IPS-15b (cell line): Measurements from ENCODE around the gene QRICH1.

Experiments
- H3K27me3 ChIP-seq: one replicate; pipeline ENCODE4 v1.6.1; 2013; ENCODE audit warnings: low read length; ENCODE audit not compliant: control insufficient read depth, insufficient read depth
- H3K36me3 ChIP-seq: one replicate; pipeline ENCODE4 v1.6.1; 2013; ENCODE audit warnings: low read length; ENCODE audit not compliant: control insufficient read depth, insufficient read depth
- H3K4me1 ChIP-seq: one replicate; pipeline ENCODE4 v1.6.1; 2013; ENCODE audit warnings: mild to moderate bottlenecking, low read length; ENCODE audit not compliant: control insufficient read depth, insufficient read depth
- H3K4me3 ChIP-seq: one replicate; pipeline ENCODE4 v1.5.1; 2013; ENCODE audit warnings: low read depth, low read length
- H3K9ac ChIP-seq: one replicate; pipeline ENCODE4 v1.6.1; 2013; ENCODE audit warnings: low read depth, mild to moderate bottlenecking, low read length
- H3K9me3 ChIP-seq: one replicate; pipeline ENCODE4 v1.6.1; 2013; ENCODE audit warnings: mild to moderate bottlenecking, low read length; ENCODE audit not compliant: control insufficient read depth, insufficient read depth

The QRICH1 gene

DNA sequence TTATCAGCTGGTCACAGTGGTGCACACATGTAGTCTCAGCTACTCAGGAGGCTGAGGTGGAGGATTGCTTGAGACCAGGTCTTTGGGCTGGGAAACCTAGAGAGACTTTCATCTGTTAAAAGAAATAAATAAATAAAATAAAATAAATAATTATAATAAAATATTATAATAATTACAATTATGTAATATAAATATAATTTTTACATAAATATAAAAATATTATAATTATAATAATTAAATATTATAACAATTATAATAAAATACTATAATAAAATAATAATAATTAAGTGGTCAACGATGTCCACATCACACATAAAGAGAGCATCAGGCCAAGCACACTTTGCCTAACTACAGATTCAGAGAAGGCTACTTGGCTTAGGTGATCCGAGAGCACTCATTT, 14.6 kb downstream of the QRICH1 start:
- Histone ChIP-seq H3K27me3 (no peaks in the 10 kb centered on the region), H3K36me3 (peaks cover 12% of the 10 kb centered on the region), H3K4me3 (no peak overlapping the region), H3K9ac (no peak overlapping the region), H3K4me1 (no peaks in the 10 kb centered on the region), H3K9me3 (no peaks in the 10 kb centered on the region)

GRCh38 chr3:49076646-49077045, 17.2 kb downstream of the QRICH1 start:
- Histone ChIP-seq H3K9ac (no peak overlapping the region), H3K4me3 (no peak overlapping the region), H3K36me3 (peaks cover 22% of the 10 kb centered on the region), H3K4me1 (no peaks in the 10 kb centered on the region), H3K27me3 (no peaks in the 10 kb centered on the region), H3K9me3 (no peaks in the 10 kb centered on the region)

- Histone ChIP-seq H3K27me3 (no peaks in the 10 kb centered on the region), H3K4me3 (no peak overlapping the region), H3K9ac (no peak overlapping the region), H3K9me3 (no peaks in the 10 kb centered on the region), H3K36me3 (peaks cover 27% of the 10 kb centered on the region), H3K4me1 (no peaks in the 10 kb centered on the region)
Measured at GRCh38 chr3:49076116-49076515, 17.8 kb downstream of the QRICH1 start.

GRCh38 chr3:49058011-49058410, 35.9 kb downstream of the QRICH1 start:
- Histone ChIP-seq H3K9ac (no peak overlapping the region), H3K9me3 (no peaks in the 10 kb centered on the region), H3K27me3 (no peaks in the 10 kb centered on the region), H3K4me1 (no peaks in the 10 kb centered on the region), H3K36me3 (peaks cover 23% of the 10 kb centered on the region), H3K4me3 (no peak overlapping the region)

DNA sequence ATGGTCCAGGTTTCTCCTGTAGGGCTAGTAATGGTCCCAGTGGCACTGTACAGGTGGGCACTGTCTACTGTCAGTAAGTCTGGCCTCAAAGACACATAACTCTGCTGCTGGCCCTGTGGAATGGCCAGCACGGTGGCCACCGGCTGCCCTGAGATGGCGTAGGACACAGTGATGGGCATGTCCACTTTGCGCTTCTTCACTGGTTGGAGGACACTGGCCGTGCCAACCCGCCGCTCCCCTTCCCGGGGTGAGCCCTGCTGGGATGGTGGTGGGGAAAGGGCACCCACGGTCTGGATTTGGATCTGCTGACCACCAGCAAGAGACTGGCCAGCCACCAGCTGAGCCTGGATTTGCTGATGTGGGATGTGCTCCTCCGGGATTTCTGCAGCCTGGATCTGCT, 36.6 kb downstream of the QRICH1 start:
- Histone ChIP-seq H3K36me3 (peaks cover 23% of the 10 kb centered on the region), H3K9me3 (no peaks in the 10 kb centered on the region), H3K9ac (no peak overlapping the region), H3K4me3 (no peak overlapping the region), H3K4me1 (no peaks in the 10 kb centered on the region), H3K27me3 (no peaks in the 10 kb centered on the region)

DNA sequence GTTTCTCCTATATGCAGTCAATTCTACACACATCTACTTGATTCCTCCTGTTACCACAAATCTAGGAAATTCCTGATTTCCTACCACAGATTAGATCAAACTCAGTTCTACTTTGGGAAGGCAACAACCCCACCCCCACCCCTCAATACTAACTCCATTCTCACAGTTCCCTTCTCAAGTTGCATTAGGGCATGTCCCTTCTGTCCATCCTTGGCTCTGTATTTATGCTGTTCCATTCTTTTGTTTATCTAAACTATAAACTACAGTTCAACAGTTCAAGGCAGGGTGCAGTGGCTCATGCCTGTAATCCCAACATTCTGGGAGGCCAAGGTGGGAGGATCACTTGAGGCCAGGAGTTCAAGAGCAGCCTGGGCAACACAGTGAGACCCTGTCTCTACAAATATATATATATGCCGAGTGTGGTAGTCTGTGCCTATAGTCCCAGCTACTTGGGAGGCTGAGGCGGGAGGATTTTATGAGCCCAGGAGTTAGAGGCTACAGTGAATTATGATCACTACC, 39.5 kb downstream of the QRICH1 start:
- Histone ChIP-seq H3K9me3 (no peaks in the 10 kb centered on the region), H3K4me1 (no peaks in the 10 kb centered on the region), H3K27me3 (no peaks in the 10 kb centered on the region), H3K9ac (no peak overlapping the region), H3K36me3 (peaks cover 26% of the 10 kb centered on the region), H3K4me3 (no peak overlapping the region)

GRCh38 chr3:49053543-49053942, 40.3 kb downstream of the QRICH1 start:
- H3K4me3 ChIP-seq, result no peak overlapping the region
- no peak overlapping the region for H3K9ac ChIP-seq
- no peaks in the 10 kb centered on the region for H3K9me3 ChIP-seq
- H3K4me1 ChIP-seq, result no peaks in the 10 kb centered on the region
- H3K36me3 ChIP-seq, result peaks cover 26% of the 10 kb centered on the region
- H3K27me3 ChIP-seq, result no peaks in the 10 kb centered on the region

DNA sequence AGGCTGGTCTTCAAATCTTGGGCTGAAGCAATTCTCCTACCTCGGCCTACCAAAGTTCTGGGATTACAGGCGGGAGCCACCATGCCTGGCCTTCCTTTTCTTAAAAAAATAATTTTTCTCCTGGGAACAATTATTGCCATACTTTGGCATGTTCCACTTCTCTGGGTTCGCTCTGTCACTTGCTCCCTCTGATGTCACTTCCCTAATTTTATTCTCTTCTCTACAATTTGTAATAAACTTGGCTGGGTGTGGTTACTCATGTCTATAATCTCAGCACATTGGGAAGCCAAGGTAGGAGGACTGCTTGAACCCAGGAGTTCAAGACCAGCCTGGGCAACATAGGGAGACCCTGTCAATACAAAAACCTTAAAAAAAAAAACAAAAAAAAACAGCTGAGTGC, 58.6 kb downstream of the QRICH1 start:
- no peak overlapping the region for H3K4me3 ChIP-seq
- no peaks in the 10 kb centered on the region for H3K4me1 ChIP-seq
- no peaks in the 10 kb centered on the region for H3K9me3 ChIP-seq
- H3K9ac ChIP-seq, result no peak overlapping the region
- H3K27me3 ChIP-seq, result no peaks in the 10 kb centered on the region
- H3K36me3 ChIP-seq, result peaks cover 36% of the 10 kb centered on the region

- Histone ChIP-seq H3K4me3 (no peak overlapping the region), H3K27me3 (no peaks in the 10 kb centered on the region), H3K9me3 (no peaks in the 10 kb centered on the region), H3K9ac (no peak overlapping the region), H3K36me3 (peaks cover 40% of the 10 kb centered on the region), H3K4me1 (no peaks in the 10 kb centered on the region)
Measured at GRCh38 chr3:49034650-49035049, 59.2 kb downstream of the QRICH1 start.

DNA sequence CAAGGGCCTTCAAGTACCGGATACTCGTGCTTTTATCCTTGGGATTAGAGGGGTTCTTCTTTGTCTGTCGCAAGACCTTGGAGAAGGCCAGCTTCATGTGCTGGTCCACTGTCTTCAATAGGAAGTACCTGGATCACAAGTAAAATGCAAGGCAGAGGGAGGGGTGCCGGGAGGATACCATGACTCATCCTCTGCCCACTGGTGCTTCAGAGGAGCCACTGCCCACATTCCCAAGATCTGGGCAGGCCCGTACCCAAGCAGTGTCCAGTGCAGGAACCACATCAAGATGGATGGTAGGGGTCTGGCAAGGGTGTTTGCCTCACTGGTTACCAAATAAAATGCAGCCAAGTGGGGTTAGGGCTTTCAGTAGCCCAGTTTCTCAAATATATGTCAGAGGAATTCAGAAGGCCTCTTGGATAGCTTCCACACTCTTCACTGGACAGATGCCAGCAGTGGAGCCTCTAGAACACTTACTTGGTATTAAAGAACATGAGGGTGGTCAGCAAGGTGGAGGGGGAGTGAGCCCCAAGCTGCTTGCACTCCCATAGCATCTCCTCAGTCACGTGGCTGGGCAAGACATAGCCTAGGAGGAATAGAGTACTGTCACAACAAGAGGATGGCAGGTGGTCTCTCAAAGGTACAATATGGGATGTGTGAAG, 61.1 kb downstream of the QRICH1 start:
- H3K4me3 ChIP-seq, result no peak overlapping the region
- no peaks in the 10 kb centered on the region for H3K9me3 ChIP-seq
- no peak overlapping the region for H3K9ac ChIP-seq
- peaks cover 7% of the 10 kb centered on the region for H3K4me1 ChIP-seq
- H3K36me3 ChIP-seq, result peaks cover 32% of the 10 kb centered on the region
- H3K27me3 ChIP-seq, result no peaks in the 10 kb centered on the region

- no peak overlapping the region for H3K9ac ChIP-seq
- H3K27me3 ChIP-seq, result no peaks in the 10 kb centered on the region
- peaks cover 50% of the 10 kb centered on the region for H3K36me3 ChIP-seq
- H3K4me1 ChIP-seq, result peaks cover 7% of the 10 kb centered on the region
- H3K4me3 ChIP-seq, result no peak overlapping the region
- no peaks in the 10 kb centered on the region for H3K9me3 ChIP-seq
Measured at GRCh38 chr3:49030321-49030720, 63.5 kb downstream of the QRICH1 start.

- peaks cover 58% of the 10 kb centered on the region for H3K36me3 ChIP-seq
- no peaks in the 10 kb centered on the region for H3K27me3 ChIP-seq
- H3K9me3 ChIP-seq, result no peaks in the 10 kb centered on the region
- H3K4me1 ChIP-seq, result peaks cover 7% of the 10 kb centered on the region
- peak overlapping the region; percentile 98 for H3K4me3 ChIP-seq
- H3K9ac ChIP-seq, result no peak overlapping the region
Measured at GRCh38 chr3:49029563-49029884, 64.3 kb downstream of the QRICH1 start.
